Measurements from ENCODE around the gene KLHDC4. TPM values are rescaled to one million over a fixed set of nuclear protein-coding genes. Genes with fewer than 3 reads are reported as not detected.
"Not testable (repeated sequence)": the region's sequence is repeated elsewhere in the genome, so short reads cannot be mapped to it uniquely, and the experiment has no call there.

The KLHDC4 gene
- total and polyA plus RNA-seq, 2 donors from 2014 or later, result 25.0 to 42.2 TPM

- TF ChIP-seq, protein P1, sequence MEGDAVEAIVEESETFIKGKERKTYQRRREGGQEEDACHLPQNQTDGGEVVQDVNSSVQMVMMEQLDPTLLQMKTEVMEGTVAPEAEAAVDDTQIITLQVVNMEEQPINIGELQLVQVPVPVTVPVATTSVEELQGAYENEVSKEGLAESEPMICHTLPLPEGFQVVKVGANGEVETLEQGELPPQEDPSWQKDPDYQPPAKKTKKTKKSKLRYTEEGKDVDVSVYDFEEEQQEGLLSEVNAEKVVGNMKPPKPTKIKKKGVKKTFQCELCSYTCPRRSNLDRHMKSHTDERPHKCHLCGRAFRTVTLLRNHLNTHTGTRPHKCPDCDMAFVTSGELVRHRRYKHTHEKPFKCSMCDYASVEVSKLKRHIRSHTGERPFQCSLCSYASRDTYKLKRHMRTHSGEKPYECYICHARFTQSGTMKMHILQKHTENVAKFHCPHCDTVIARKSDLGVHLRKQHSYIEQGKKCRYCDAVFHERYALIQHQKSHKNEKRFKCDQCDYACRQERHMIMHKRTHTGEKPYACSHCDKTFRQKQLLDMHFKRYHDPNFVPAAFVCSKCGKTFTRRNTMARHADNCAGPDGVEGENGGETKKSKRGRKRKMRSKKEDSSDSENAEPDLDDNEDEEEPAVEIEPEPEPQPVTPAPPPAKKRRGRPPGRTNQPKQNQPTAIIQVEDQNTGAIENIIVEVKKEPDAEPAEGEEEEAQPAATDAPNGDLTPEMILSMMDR (IDR thresholded peaks at IDR 0.05; ENCODE audit: borderline replicate concordance, extremely low read depth, insufficient read depth), result no peak
- Histone ChIP-seq H3K36me3 (ENCODE audit: control insufficient read depth in 2 of 3, insufficient read depth in 3 of 3, low read length in 3 of 3) (peaks cover 2 to 12% (median 9%) of the 10 kb centered on the region in 3 donors), H3K4me3 (ENCODE audit: low read length in 3 of 3) (no peak overlapping the region), H3K9me3 (ENCODE audit: control insufficient read depth in 2 of 3, insufficient read depth in 1 of 3, low read length in 3 of 3) (no peaks in the 10 kb centered on the region), H3K9ac (ENCODE audit: low read length in 3 of 3) (no peak overlapping the region), H3K4me1 (ENCODE audit: control insufficient read depth in 2 of 3, insufficient read depth in 2 of 3, low read depth in 1 of 3, low read length in 3 of 3) (no peaks in the 10 kb centered on the region), H3K27ac (ENCODE audit: low read depth in 2 of 2, low read length in 2 of 2) (no peak overlapping the region), H3K27me3 (ENCODE audit: control insufficient read depth, insufficient read depth, low read length) (no peaks in the 10 kb centered on the region)
- FAIRE-seq (no peak), DNase-seq (no peak)
- intact Hi-C loops (cut with DNase I), result no loop called here
These were observed 36.4 kb downstream of the KLHDC4 start for GRCh38 chr16:87729266-87729954.

GRCh38 chr16:87728026-87728425 lies 37.8 kb downstream of the KLHDC4 start:
- TF ChIP-seq, protein P1 (IDR thresholded peaks at IDR 0.05; ENCODE audit: borderline replicate concordance, extremely low read depth, insufficient read depth), result no peak
- intact Hi-C loops (cut with DNase I), result no loop called here
- Histone ChIP-seq H3K4me3 (ENCODE audit: low read length in 3 of 3) (no peak overlapping the region), H3K27me3 (ENCODE audit: control insufficient read depth, insufficient read depth, low read length) (no peaks in the 10 kb centered on the region), H3K9ac (ENCODE audit: low read length in 3 of 3) (no peak overlapping the region), H3K36me3 (ENCODE audit: control insufficient read depth in 2 of 3, insufficient read depth in 3 of 3, low read length in 3 of 3) (peaks cover 2 to 12% (median 9%) of the 10 kb centered on the region in 3 donors), H3K27ac (ENCODE audit: low read depth in 2 of 2, low read length in 2 of 2) (no peak overlapping the region), H3K9me3 (ENCODE audit: control insufficient read depth in 2 of 3, insufficient read depth in 1 of 3, low read length in 3 of 3) (no peaks in the 10 kb centered on the region), H3K4me1 (ENCODE audit: control insufficient read depth in 2 of 3, insufficient read depth in 2 of 3, low read depth in 1 of 3, low read length in 3 of 3) (peaks cover 0 to 2% (median 0%) of the 10 kb centered on the region in 3 donors)
- DNase-seq, result no peak
- no peak for FAIRE-seq

GRCh38 chr16:87727346-87727745 lies 38.4 kb downstream of the KLHDC4 start:
- TF ChIP-seq, protein P1 (IDR thresholded peaks at IDR 0.05; ENCODE audit: borderline replicate concordance, extremely low read depth, insufficient read depth), result no peak
- no peaks in the 10 kb centered on the region for H3K27me3 ChIP-seq (ENCODE audit: control insufficient read depth, insufficient read depth, low read length)
- H3K27ac ChIP-seq (ENCODE audit: low read depth in 2 of 2, low read length in 2 of 2), result no peak overlapping the region
- DNase-seq (no peak), FAIRE-seq (no peak)
- H3K9ac ChIP-seq (ENCODE audit: low read length in 3 of 3), result no peak overlapping the region
- no peaks in the 10 kb centered on the region for H3K9me3 ChIP-seq (ENCODE audit: control insufficient read depth in 2 of 3, insufficient read depth in 1 of 3, low read length in 3 of 3)
- intact Hi-C loops (cut with DNase I), result no loop called here
- H3K4me1 ChIP-seq (ENCODE audit: control insufficient read depth in 2 of 3, insufficient read depth in 2 of 3, low read depth in 1 of 3, low read length in 3 of 3), result peaks cover 0 to 3% (median 0%) of the 10 kb centered on the region in 3 donors
- no peak overlapping the region for H3K4me3 ChIP-seq (ENCODE audit: low read length in 3 of 3)
- H3K36me3 ChIP-seq (ENCODE audit: control insufficient read depth in 2 of 3, insufficient read depth in 3 of 3, low read length in 3 of 3), result peaks cover 2 to 12% (median 11%) of the 10 kb centered on the region in 3 donors

- H3K27ac ChIP-seq (ENCODE audit: low read depth in 2 of 2, low read length in 2 of 2); intact Hi-C loops (cut with DNase I); H3K27me3 ChIP-seq (ENCODE audit: control insufficient read depth, insufficient read depth, low read length); H3K9me3 ChIP-seq (ENCODE audit: control insufficient read depth in 2 of 3, insufficient read depth in 1 of 3, low read length in 3 of 3); H3K4me1 ChIP-seq (ENCODE audit: control insufficient read depth in 2 of 3, insufficient read depth in 2 of 3, low read depth in 1 of 3, low read length in 3 of 3); H3K9ac ChIP-seq (ENCODE audit: low read length in 3 of 3); FAIRE-seq; H3K4me3 ChIP-seq (ENCODE audit: low read length in 3 of 3): not testable (repeated sequence)
- H3K36me3 ChIP-seq (ENCODE audit: control insufficient read depth in 2 of 3, insufficient read depth in 3 of 3, low read length in 3 of 3), result peaks cover 2 to 14% (median 12%) of the 10 kb centered on the region in 3 donors
- DNase-seq, result peak in 1 of 5 donors; percentile 75
These were observed 39.2 kb downstream of the KLHDC4 start for GRCh38 chr16:87726577-87726976.
